ENCODE data around the gene NEU1.
"Not testable (repeated sequence)": the region's sequence is repeated elsewhere in the genome, so short reads cannot be mapped to it uniquely, and the experiment has no call there.

The NEU1 gene

GRCh38 chr6:31817929-31818511 lies 44.6 kb downstream of the NEU1 start:
- not testable (repeated sequence) for DNase-seq (ENCODE audit: low read depth in 2 of 2)

DNA sequence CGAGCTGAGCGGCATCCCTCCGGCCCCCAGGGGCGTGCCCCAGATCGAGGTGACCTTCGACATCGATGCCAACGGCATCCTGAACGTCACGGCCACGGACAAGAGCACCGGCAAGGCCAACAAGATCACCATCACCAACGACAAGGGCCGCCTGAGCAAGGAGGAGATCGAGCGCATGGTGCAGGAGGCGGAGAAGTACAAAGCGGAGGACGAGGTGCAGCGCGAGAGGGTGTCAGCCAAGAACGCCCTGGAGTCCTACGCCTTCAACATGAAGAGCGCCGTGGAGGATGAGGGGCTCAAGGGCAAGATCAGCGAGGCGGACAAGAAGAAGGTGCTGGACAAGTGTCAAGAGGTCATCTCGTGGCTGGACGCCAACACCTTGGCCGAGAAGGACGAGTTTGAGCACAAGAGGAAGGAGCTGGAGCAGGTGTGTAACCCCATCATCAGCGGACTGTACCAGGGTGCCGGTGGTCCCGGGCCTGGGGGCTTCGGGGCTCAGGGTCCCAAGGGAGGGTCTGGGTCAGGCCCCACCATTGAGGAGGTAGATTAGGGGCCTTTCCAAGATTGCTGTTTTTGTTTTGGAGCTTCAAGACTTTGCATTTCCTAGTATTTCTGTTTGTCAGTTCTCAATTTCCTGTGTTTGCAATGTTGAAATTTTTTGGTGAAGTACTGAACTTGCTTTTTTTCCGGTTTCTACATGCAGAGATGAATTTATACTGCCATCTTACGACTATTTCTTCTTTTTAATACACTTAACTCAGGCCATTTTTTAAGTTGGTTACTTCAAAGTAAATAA lies 45.3 kb downstream of the NEU1 start:
- not testable (repeated sequence) for DNase-seq (ENCODE audit: low read depth in 2 of 2)

DNA sequence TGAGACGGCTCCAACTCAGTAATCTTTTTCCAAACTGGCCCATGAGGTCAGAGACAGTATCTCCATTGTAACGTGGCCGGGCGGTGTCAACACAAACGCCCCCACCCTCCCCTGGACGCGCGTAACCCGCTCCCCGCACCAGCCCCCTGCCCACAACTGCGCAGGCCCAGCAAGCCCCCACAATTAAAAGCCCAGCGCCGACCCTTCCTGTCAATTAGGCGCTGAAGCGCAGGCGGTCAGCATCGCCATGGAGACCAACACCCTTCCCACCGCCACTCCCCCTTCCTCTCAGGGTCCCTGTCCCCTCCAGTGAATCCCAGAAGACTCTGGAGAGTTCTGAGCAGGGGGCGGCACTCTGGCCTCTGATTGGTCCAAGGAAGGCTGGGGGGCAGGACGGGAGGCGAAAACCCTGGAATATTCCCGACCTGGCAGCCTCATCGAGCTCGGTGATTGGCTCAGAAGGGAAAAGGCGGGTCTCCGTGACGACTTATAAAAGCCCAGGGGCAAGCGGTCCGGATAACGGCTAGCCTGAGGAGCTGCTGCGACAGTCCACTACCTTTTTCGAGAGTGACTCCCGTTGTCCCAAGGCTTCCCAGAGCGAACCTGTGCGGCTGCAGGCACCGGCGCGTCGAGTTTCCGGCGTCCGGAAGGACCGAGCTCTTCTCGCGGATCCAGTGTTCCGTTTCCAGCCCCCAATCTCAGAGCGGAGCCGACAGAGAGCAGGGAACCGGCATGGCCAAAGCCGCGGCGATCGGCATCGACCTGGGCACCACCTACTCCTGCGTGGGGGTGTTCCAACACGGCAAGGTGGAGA lies 47.4 kb downstream of the NEU1 start, which contains the start of the genes HSPA1A and HSPA1L:
TSS of gene HSPA1A (plus strand) at position 519 of the 814 bp plus-strand sequence. CDS start at position 733, 214 bp downstream.
TSS of gene HSPA1L (minus strand) at position 259 of the 814 bp plus-strand sequence. CDS start 3,311 bp downstream, outside the sequence.
- DNase-seq (ENCODE audit: low read depth in 2 of 2), result peak in 1 of 2 donors; percentile 61

DNA sequence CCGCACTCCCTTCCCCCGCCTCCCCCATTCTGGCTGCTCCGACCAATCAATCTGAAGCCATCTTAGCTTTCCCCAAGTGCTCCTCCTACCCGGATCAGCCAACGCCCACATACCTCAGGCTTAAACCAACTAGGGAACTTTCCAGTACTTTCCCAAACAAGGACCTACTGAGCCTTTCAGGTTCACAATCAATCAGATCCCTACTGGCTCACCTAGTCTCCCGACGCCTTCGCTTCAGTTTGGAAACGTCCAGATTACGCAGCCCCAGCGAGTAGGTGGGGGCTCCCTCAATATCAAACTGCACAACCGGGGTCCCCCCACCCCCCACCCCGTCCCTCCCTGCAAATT lies 48.0 kb downstream of the NEU1 start:
- DNase-seq (ENCODE audit: low read depth in 2 of 2), result peak in 1 of 2 donors; percentile 65

DNA sequence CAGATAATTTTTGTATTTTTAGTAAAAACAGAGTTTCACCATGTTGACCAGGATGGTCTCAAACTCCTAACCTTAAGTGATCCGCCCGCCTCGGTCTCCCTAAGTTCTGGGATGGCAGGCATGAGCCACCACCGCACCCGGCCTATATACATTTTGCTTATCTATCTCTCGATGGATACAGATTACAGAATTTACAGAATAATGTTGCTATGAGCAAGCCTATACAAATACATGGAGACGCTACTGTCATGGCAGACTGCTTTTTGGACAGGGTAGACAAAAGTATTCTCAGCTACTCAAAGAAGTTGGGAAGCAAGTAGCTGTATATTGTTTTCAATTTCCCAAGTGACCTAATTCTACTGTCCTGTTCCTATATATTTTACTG lies 49.2 kb downstream of the NEU1 start:
- no peak for DNase-seq (ENCODE audit: low read depth in 2 of 2)

- DNase-seq (ENCODE audit: low read depth in 2 of 2), result no peak
These were observed 51.0 kb downstream of the NEU1 start for GRCh38 chr6:31811645-31812044.

GRCh38 chr6:31808599-31808998 lies 54.0 kb downstream of the NEU1 start:
- not testable (repeated sequence) for DNase-seq (ENCODE audit: low read depth in 2 of 2)
